Lower lobe of right lung (tissue), 2 donors: ENCODE data around the gene SPG11. TPM values are rescaled to one million over a fixed set of nuclear protein-coding genes. Genes with fewer than 3 reads are reported as not detected.

Experiments
- ATAC-seq, 2 donors: fragments of 200-7000 bp; cut with Tn5 transposase; one replicate each; pipeline ENCODE4 v1.9.1; 2020 to 2022; ENCODE audit warnings: mild to moderate bottlenecking in 2 of 2, moderate library complexity in 2 of 2
- DNase-seq: peaks from one replicate; pipeline ENCODE4 v3.0.0-alpha.2; 2020
- H3K27ac ChIP-seq: fragments of 200-600 bp; one replicate; pipeline ENCODE4 v1.8.0; 2022
- H3K27me3 ChIP-seq: fragments of 200-600 bp; one replicate; pipeline ENCODE4 v1.8.0; 2022; ENCODE audit warnings: low read depth
- H3K36me3 ChIP-seq: fragments of 200-600 bp; one replicate; pipeline ENCODE4 v1.8.0; 2022; ENCODE audit warnings: mild to moderate bottlenecking
- H3K4me1 ChIP-seq: fragments of 200-600 bp; one replicate; pipeline ENCODE4 v1.8.0; 2022
- H3K4me3 ChIP-seq: fragments of 200-600 bp; one replicate; pipeline ENCODE4 v1.8.0; 2022; ENCODE audit warnings: mild to moderate bottlenecking
- H3K9me3 ChIP-seq: fragments of 200-600 bp; one replicate; pipeline ENCODE4 v1.8.0; 2022
- intact Hi-C: fragments of 100-400 bp; cut with DNase I; formaldehyde crosslinking; loops from one replicate; pipeline ENCODE4 v1.11.0; 2022
- total RNA-seq: library from RNA; stranded (reverse); fragmentation: NEBNext Ultra II Directional; extraction: Animal tissue kit (Norgen Biotek cat#: 25700); gene quantifications from one replicate; pipeline ENCODE4 v1.2.1, GENCODE V29; 2021
- TF ChIP-seq, protein P1 (sequence below): fragments of 200-600 bp; IDR thresholded peaks from one replicate; pipeline ENCODE4 v1.8.0; 2022; ENCODE audit warnings: antibody characterized with exemption, mild to moderate bottlenecking
- donor health status: DM: no; HTN: yes; CAD: no; lungs with severe emphysema.

SPG11 gene
- total RNA-seq, 1 donor from 2014 or later: 99.7 TPM

DNA sequence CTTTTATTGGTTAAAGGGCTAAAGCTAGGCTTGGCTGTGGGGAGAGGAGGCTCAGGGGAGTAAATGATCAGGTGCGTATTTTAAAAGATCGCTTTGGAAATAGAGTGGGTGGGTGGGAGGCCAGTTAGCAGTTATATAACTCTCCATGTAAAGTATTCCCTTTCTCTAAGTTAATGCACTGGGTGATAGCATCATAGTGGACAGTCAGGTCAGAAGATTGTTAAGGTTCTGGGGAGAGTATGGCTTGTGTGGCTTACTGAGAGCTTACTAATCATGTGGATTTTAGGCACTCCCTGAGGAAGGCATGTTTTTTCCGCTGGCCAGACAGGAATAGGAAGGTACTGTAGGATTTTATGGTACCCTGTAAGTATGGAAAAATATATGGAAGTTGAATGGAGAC, 132.8 kb downstream of the SPG11 start:
- DNase-seq (no peak), ATAC-seq (no peak)
- H3K36me3 ChIP-seq: peaks cover 11% of the 10 kb centered on the region
- TF ChIP-seq, protein P1, sequence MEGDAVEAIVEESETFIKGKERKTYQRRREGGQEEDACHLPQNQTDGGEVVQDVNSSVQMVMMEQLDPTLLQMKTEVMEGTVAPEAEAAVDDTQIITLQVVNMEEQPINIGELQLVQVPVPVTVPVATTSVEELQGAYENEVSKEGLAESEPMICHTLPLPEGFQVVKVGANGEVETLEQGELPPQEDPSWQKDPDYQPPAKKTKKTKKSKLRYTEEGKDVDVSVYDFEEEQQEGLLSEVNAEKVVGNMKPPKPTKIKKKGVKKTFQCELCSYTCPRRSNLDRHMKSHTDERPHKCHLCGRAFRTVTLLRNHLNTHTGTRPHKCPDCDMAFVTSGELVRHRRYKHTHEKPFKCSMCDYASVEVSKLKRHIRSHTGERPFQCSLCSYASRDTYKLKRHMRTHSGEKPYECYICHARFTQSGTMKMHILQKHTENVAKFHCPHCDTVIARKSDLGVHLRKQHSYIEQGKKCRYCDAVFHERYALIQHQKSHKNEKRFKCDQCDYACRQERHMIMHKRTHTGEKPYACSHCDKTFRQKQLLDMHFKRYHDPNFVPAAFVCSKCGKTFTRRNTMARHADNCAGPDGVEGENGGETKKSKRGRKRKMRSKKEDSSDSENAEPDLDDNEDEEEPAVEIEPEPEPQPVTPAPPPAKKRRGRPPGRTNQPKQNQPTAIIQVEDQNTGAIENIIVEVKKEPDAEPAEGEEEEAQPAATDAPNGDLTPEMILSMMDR: no peak
- intact Hi-C loops: no loop called here
- H3K27ac ChIP-seq: no peak overlapping the region
- H3K9me3 ChIP-seq: no peaks in the 10 kb centered on the region
- no peak overlapping the region for H3K4me3 ChIP-seq
- H3K4me1 ChIP-seq: peaks cover 10% of the 10 kb centered on the region
- no peaks in the 10 kb centered on the region for H3K27me3 ChIP-seq

- Histone ChIP-seq H3K4me1 (peaks cover 4% of the 10 kb centered on the region), H3K27me3 (no peaks in the 10 kb centered on the region), H3K36me3 (peaks cover 16% of the 10 kb centered on the region), H3K27ac (no peak overlapping the region), H3K4me3 (no peak overlapping the region), H3K9me3 (no peaks in the 10 kb centered on the region)
- DNase-seq (no peak), ATAC-seq (no peak)
- intact Hi-C loops: no loop called here
- TF ChIP-seq, protein P1: no peak
These were observed 133.4 kb downstream of the SPG11 start for GRCh38 chr15:44529864-44530604.

GRCh38 chr15:44527241-44527640, 136.2 kb downstream of the SPG11 start:
- ATAC-seq (no peak), DNase-seq (no peak)
- TF ChIP-seq, protein P1: no peak
- intact Hi-C loops: no loop called here
- no peaks in the 10 kb centered on the region for H3K27me3 ChIP-seq
- no peak overlapping the region for H3K27ac ChIP-seq
- H3K4me3 ChIP-seq: no peak overlapping the region
- H3K36me3 ChIP-seq: peaks cover 43% of the 10 kb centered on the region
- no peaks in the 10 kb centered on the region for H3K4me1 ChIP-seq
- no peaks in the 10 kb centered on the region for H3K9me3 ChIP-seq

- Histone ChIP-seq H3K27ac (no peak overlapping the region), H3K4me3 (no peak overlapping the region), H3K27me3 (no peaks in the 10 kb centered on the region), H3K9me3 (no peaks in the 10 kb centered on the region), H3K4me1 (no peaks in the 10 kb centered on the region), H3K36me3 (peaks cover 63% of the 10 kb centered on the region)
- TF ChIP-seq, protein P1: no peak
- no peak for ATAC-seq
- intact Hi-C loops: no loop called here
- no peak for DNase-seq
These were observed 138.4 kb downstream of the SPG11 start for GRCh38 chr15:44525018-44525417.

- Histone ChIP-seq H3K9me3 (no peaks in the 10 kb centered on the region), H3K27ac (no peak overlapping the region), H3K36me3 (peaks cover 81% of the 10 kb centered on the region), H3K4me1 (no peaks in the 10 kb centered on the region), H3K4me3 (no peak overlapping the region), H3K27me3 (no peaks in the 10 kb centered on the region)
- DNase-seq (no peak), ATAC-seq (no peak)
- intact Hi-C loops: no loop called here
- TF ChIP-seq, protein P1: no peak
These were observed 143.9 kb downstream of the SPG11 start for GRCh38 chr15:44519537-44519936.
